SK-N-SH treated with all-trans-retinoic acid at 6 μM for 48 hours (cell line): ENCODE measurements around the gene B3GAT1.

ENCODE experiments used
- ATAC-seq: fragments of 200-7000 bp; cut with Tn5 transposase; 3 replicates; pipeline ENCODE4 v1.9.1; 2020; ENCODE audit warnings: mild to moderate bottlenecking, moderate library complexity
- ARNTL ChIP-seq: fragments of 450-650 bp; formaldehyde crosslinking; IDR thresholded peaks from 2 replicates; pipeline ENCODE4 v1.5.0; 2020; ENCODE audit warnings: low read depth, mild to moderate bottlenecking, moderate library complexity, borderline replicate concordance
- CSDC2 ChIP-seq: fragments of 250-450 bp; sonication (Bioruptor Pico); IDR thresholded peaks from 2 replicates; pipeline ENCODE4 v1.5.0; 2020; ENCODE audit warnings: mild to moderate bottlenecking, moderate library complexity
- ESRRG ChIP-seq: fragments of 250-450 bp; sonication (Bioruptor Pico); IDR thresholded peaks from 2 replicates; pipeline ENCODE4 v1.6.1; 2021; ENCODE audit warnings: mild to moderate bottlenecking
- GLIS3 ChIP-seq: fragments of 250-450 bp; sonication (Bioruptor Pico); IDR thresholded peaks from 2 replicates; pipeline ENCODE4 v1.5.0; 2020; ENCODE audit warnings: mild to moderate bottlenecking, moderate library complexity
- ISL1 ChIP-seq: fragments of 250-450 bp; sonication (Bioruptor Pico); IDR thresholded peaks from 2 replicates; pipeline ENCODE4 v2.1.2; 2022; ENCODE audit warnings: mild to moderate bottlenecking, moderate library complexity
- OSR1 ChIP-seq: fragments of 250-450 bp; sonication (Bioruptor Pico); IDR thresholded peaks from 2 replicates; pipeline ENCODE4 v1.8.0; 2022; ENCODE audit warnings: moderate library complexity, mild to moderate bottlenecking, inconsistent platforms
- POU6F1 ChIP-seq: fragments of 250-450 bp; sonication (Bioruptor Pico); IDR thresholded peaks from 2 replicates; pipeline ENCODE4 v1.8.0; 2021; ENCODE audit warnings: low read depth, mild to moderate bottlenecking, moderate library complexity, borderline replicate concordance
- PPARA ChIP-seq: fragments of 250-450 bp; sonication (Bioruptor Pico); IDR thresholded peaks from 2 replicates; pipeline ENCODE4 v1.5.0; 2020; ENCODE audit warnings: mild to moderate bottlenecking, borderline replicate concordance
- SNAI2 ChIP-seq: fragments of 250-450 bp; sonication (Bioruptor Pico); IDR thresholded peaks from 2 replicates; pipeline ENCODE4 v1.5.0; 2020; ENCODE audit warnings: mild to moderate bottlenecking, moderate library complexity
- TCF4 ChIP-seq: fragments of 250-450 bp; sonication (Bioruptor Pico); IDR thresholded peaks from 2 replicates; pipeline ENCODE4 v1.8.0; 2021; ENCODE audit warnings: mild to moderate bottlenecking, moderate library complexity, borderline replicate concordance
- TOX ChIP-seq: fragments of 250-450 bp; sonication (Bioruptor Pico); IDR thresholded peaks from 2 replicates; pipeline ENCODE4 v1.8.0; 2021; ENCODE audit warnings: mild to moderate bottlenecking, moderate library complexity, borderline replicate concordance
- ZC3H10 ChIP-seq: fragments of 250-450 bp; sonication (Bioruptor Pico); IDR thresholded peaks from 2 replicates; pipeline ENCODE4 v1.5.1; 2021; ENCODE audit warnings: mild to moderate bottlenecking, moderate library complexity
- ZFP3 ChIP-seq: fragments of 250-450 bp; sonication (Bioruptor Pico); IDR thresholded peaks from 2 replicates; pipeline ENCODE4 v1.5.0; 2020; ENCODE audit warnings: mild to moderate bottlenecking, moderate library complexity
- ZFP30 ChIP-seq: fragments of 450-650 bp; formaldehyde crosslinking; IDR thresholded peaks from 2 replicates; pipeline ENCODE4 v1.5.0; 2022; ENCODE audit warnings: mild to moderate bottlenecking, moderate library complexity
- ZNF565 ChIP-seq: fragments of 450-650 bp; formaldehyde crosslinking; conservative IDR thresholded peaks from 2 replicates; pipeline ENCODE4 v1.5.0; 2020; ENCODE audit warnings: low read depth, mild to moderate bottlenecking, moderate library complexity
- ZNF70 ChIP-seq: fragments of 450-650 bp; formaldehyde crosslinking; IDR thresholded peaks from 2 replicates; pipeline ENCODE4 v1.5.0; 2020; ENCODE audit warnings: mild to moderate bottlenecking, moderate library complexity
- ZNF8 ChIP-seq: fragments of 450-650 bp; formaldehyde crosslinking; IDR thresholded peaks from 2 replicates; pipeline ENCODE4 v1.5.0; 2020; ENCODE audit warnings: mild to moderate bottlenecking, moderate library complexity
- TF ChIP-seq, protein P1 (sequence below): fragments of 250-450 bp; sonication (Bioruptor Pico); IDR thresholded peaks from 2 replicates; pipeline ENCODE4 v1.5.1; 2020; ENCODE audit warnings: low read depth, mild to moderate bottlenecking, moderate library complexity
- TF ChIP-seq, protein P2 (sequence below): fragments of 250-450 bp; sonication (Bioruptor Pico); IDR thresholded peaks from 2 replicates; pipeline ENCODE4 v1.5.0; 2020; ENCODE audit warnings: mild to moderate bottlenecking, moderate library complexity
- TF ChIP-seq, protein P3 (sequence below): fragments of 250-450 bp; sonication (Bioruptor Pico); IDR thresholded peaks from 2 replicates; pipeline ENCODE4 v1.5.1; 2021; ENCODE audit warnings: mild to moderate bottlenecking, moderate library complexity

B3GAT1 gene

DNA sequence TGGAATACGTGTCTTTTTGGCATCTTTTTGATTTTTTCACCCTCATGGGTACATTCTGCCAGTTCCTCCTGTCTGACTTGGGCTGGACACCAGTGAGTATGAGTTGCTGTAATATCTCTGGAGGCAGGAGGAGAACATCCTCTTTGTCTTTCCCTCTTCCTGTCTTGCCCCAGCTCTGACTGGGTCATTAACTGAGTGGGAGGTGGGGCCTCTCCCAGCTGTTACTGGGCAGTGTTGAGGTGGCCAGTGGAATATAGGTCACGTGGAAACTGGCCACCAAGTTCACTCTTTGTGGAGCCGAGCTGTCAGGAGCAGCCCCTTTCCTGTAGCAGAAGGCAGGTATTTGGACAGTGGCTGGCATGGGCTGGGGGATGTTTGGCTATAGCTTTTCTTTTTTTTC is 78.1 kb downstream of the B3GAT1 start:
- ATAC-seq, result no peak
- TF ChIP-seq ZC3H10 (no peak), GLIS3 (CRISPR knock-in tag) (no peak), PPARA (CRISPR knock-in tag) (no peak), TOX (CRISPR knock-in tag) (no peak), SNAI2 (CRISPR knock-in tag) (no peak), ZNF8 (CRISPR knock-in tag) (no peak), ZFP3 (CRISPR knock-in tag) (no peak), ZNF70 (no peak), ISL1 (no peak), ZFP30 (CRISPR knock-in tag) (no peak), CSDC2 (CRISPR knock-in tag) (no peak), OSR1 (no peak), TCF4 (CRISPR knock-in tag) (no peak), ESRRG (CRISPR knock-in tag) (no peak)
- TF ChIP-seq, protein P1, sequence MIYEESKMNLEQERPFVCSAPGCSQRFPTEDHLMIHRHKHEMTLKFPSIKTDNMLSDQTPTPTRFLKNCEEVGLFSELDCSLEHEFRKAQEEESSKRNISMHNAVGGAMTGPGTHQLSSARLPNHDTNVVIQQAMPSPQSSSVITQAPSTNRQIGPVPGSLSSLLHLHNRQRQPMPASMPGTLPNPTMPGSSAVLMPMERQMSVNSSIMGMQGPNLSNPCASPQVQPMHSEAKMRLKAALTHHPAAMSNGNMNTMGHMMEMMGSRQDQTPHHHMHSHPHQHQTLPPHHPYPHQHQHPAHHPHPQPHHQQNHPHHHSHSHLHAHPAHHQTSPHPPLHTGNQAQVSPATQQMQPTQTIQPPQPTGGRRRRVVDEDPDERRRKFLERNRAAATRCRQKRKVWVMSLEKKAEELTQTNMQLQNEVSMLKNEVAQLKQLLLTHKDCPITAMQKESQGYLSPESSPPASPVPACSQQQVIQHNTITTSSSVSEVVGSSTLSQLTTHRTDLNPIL (CRISPR knock-in tag), result no peak
- TF ChIP-seq, protein P2, sequence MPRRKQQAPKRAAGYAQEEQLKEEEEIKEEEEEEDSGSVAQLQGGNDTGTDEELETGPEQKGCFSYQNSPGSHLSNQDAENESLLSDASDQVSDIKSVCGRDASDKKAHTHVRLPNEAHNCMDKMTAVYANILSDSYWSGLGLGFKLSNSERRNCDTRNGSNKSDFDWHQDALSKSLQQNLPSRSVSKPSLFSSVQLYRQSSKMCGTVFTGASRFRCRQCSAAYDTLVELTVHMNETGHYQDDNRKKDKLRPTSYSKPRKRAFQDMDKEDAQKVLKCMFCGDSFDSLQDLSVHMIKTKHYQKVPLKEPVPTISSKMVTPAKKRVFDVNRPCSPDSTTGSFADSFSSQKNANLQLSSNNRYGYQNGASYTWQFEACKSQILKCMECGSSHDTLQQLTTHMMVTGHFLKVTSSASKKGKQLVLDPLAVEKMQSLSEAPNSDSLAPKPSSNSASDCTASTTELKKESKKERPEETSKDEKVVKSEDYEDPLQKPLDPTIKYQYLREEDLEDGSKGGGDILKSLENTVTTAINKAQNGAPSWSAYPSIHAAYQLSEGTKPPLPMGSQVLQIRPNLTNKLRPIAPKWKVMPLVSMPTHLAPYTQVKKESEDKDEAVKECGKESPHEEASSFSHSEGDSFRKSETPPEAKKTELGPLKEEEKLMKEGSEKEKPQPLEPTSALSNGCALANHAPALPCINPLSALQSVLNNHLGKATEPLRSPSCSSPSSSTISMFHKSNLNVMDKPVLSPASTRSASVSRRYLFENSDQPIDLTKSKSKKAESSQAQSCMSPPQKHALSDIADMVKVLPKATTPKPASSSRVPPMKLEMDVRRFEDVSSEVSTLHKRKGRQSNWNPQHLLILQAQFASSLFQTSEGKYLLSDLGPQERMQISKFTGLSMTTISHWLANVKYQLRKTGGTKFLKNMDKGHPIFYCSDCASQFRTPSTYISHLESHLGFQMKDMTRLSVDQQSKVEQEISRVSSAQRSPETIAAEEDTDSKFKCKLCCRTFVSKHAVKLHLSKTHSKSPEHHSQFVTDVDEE (CRISPR knock-in tag), result no peak
- TF ChIP-seq, protein P3, sequence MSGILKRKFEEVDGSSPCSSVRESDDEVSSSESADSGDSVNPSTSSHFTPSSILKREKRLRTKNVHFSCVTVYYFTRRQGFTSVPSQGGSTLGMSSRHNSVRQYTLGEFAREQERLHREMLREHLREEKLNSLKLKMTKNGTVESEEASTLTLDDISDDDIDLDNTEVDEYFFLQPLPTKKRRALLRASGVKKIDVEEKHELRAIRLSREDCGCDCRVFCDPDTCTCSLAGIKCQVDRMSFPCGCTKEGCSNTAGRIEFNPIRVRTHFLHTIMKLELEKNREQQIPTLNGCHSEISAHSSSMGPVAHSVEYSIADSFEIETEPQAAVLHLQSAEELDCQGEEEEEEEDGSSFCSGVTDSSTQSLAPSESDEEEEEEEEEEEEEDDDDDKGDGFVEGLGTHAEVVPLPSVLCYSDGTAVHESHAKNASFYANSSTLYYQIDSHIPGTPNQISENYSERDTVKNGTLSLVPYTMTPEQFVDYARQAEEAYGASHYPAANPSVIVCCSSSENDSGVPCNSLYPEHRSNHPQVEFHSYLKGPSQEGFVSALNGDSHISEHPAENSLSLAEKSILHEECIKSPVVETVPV (CRISPR knock-in tag), result no peak

DNA sequence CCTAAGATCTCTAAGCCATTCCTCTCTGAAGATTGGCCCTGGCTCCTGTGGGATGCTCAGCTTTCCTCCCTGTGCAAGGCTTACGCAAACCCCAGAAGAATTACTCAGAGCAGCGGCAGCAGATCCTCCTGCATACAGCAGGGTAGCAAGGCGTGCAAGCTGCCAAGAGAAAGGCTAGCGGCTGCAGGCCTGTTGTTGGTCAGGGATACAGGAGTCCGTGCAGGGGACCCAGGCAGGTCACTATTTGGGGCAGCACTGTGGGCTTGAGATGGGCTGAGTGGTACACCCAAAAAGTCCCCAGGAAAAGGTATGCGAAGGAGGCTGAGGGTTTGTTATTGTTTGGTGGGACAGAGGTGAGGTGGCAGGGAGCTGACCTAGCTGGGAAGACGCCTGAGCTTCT is 78.7 kb downstream of the B3GAT1 start:
- no peak for TF ChIP-seq ARNTL (CRISPR knock-in tag)
- no peak for TF ChIP-seq ZNF8 (CRISPR knock-in tag)
- TF ChIP-seq ZNF565 (CRISPR knock-in tag), result no peak
- no peak for TF ChIP-seq POU6F1 (CRISPR knock-in tag)
- no peak for TF ChIP-seq SNAI2 (CRISPR knock-in tag)
- no peak for TF ChIP-seq ZNF70
- TF ChIP-seq, protein P3 (CRISPR knock-in tag), result no peak
- no peak for TF ChIP-seq OSR1
- TF ChIP-seq, protein P2 (CRISPR knock-in tag), result no peak
- no peak for ATAC-seq
